ENCODE measurements around the gene MISP3.
A peak's percentile ranks its signal among the peaks of the same experiment; 100 is the strongest.

MISP3 gene

GRCh38 chr19:14059652-14060155, 12.9 kb upstream of the MISP3 start:
- H3K4me3 Mint-ChIP-seq: no peak overlapping the region
- peaks cover 12% of the 10 kb centered on the region for H3K4me1 Mint-ChIP-seq (ENCODE audit: low read depth)
- H3K36me3 Mint-ChIP-seq (ENCODE audit: low read depth): no peaks in the 10 kb centered on the region
- H3K9me3 Mint-ChIP-seq: no peaks in the 10 kb centered on the region
- H3K27me3 Mint-ChIP-seq: peaks cover 42% of the 10 kb centered on the region
- H3K27ac Mint-ChIP-seq: no peak overlapping the region

- Mint-ChIP-seq H3K4me1 (ENCODE audit: low read depth) (peaks cover 12% of the 10 kb centered on the region), H3K9me3 (no peaks in the 10 kb centered on the region), H3K4me3 (no peak overlapping the region), H3K27ac (no peak overlapping the region), H3K27me3 (peaks cover 39% of the 10 kb centered on the region), H3K36me3 (ENCODE audit: low read depth) (no peaks in the 10 kb centered on the region)
Measured at GRCh38 chr19:14061081-14061749, 11.4 kb upstream of the MISP3 start.

- H3K4me1 Mint-ChIP-seq (ENCODE audit: low read depth): peaks cover 12% of the 10 kb centered on the region
- no peaks in the 10 kb centered on the region for H3K36me3 Mint-ChIP-seq (ENCODE audit: low read depth)
- no peak within 1 kb of the TSS for H3K27ac Mint-ChIP-seq
- no peaks in the 10 kb centered on the region for H3K9me3 Mint-ChIP-seq
- no peak within 1 kb of the TSS for H3K4me3 Mint-ChIP-seq
- H3K27me3 Mint-ChIP-seq: peaks cover 36% of the 10 kb centered on the region
Measured at GRCh38 chr19:14061751-14062557, 10.6 kb upstream of the MISP3 start, which contains the start of gene PALM3. PALM3 (minus strand) TSS chr19:14062076; CDS start chr19:14061980, 96 bp downstream.

- peaks cover 35% of the 10 kb centered on the region for H3K27me3 Mint-ChIP-seq
- no peaks in the 10 kb centered on the region for H3K36me3 Mint-ChIP-seq (ENCODE audit: low read depth)
- no peak overlapping the region for H3K27ac Mint-ChIP-seq
- H3K9me3 Mint-ChIP-seq: no peaks in the 10 kb centered on the region
- H3K4me3 Mint-ChIP-seq: no peak overlapping the region
- peaks cover 12% of the 10 kb centered on the region for H3K4me1 Mint-ChIP-seq (ENCODE audit: low read depth)
Measured at GRCh38 chr19:14062558-14062855, 10.1 kb upstream of the MISP3 start.

GRCh38 chr19:14063105-14063504, 9.5 kb upstream of the MISP3 start:
- Mint-ChIP-seq H3K4me1 (ENCODE audit: low read depth) (peaks cover 12% of the 10 kb centered on the region), H3K27ac (no peak overlapping the region), H3K9me3 (no peaks in the 10 kb centered on the region), H3K4me3 (no peak overlapping the region), H3K27me3 (peaks cover 32% of the 10 kb centered on the region), H3K36me3 (ENCODE audit: low read depth) (no peaks in the 10 kb centered on the region)

GRCh38 chr19:14066134-14066533, 6.5 kb upstream of the MISP3 start:
- Mint-ChIP-seq H3K27me3 (peaks cover 7% of the 10 kb centered on the region), H3K4me1 (ENCODE audit: low read depth) (no peaks in the 10 kb centered on the region), H3K4me3 (no peak overlapping the region), H3K9me3 (no peaks in the 10 kb centered on the region), H3K36me3 (ENCODE audit: low read depth) (no peaks in the 10 kb centered on the region), H3K27ac (no peak overlapping the region)

GRCh38 chr19:14070268-14071050, 2.1 kb upstream of the MISP3 start:
- H3K4me1 Mint-ChIP-seq (ENCODE audit: low read depth): peaks cover 20% of the 10 kb centered on the region
- H3K9me3 Mint-ChIP-seq: no peaks in the 10 kb centered on the region
- no peak overlapping the region for H3K4me3 Mint-ChIP-seq
- peaks cover 4% of the 10 kb centered on the region for H3K27me3 Mint-ChIP-seq
- no peak overlapping the region for H3K27ac Mint-ChIP-seq
- no peaks in the 10 kb centered on the region for H3K36me3 Mint-ChIP-seq (ENCODE audit: low read depth)

- Mint-ChIP-seq H3K9me3 (no peaks in the 10 kb centered on the region), H3K27ac (no peak overlapping the region), H3K4me1 (ENCODE audit: low read depth) (peaks cover 20% of the 10 kb centered on the region), H3K4me3 (peak overlapping the region; percentile 93), H3K36me3 (ENCODE audit: low read depth) (no peaks in the 10 kb centered on the region), H3K27me3 (no peaks in the 10 kb centered on the region)
Measured at GRCh38 chr19:14073261-14073924, 807 bp downstream of the MISP3 start.

GRCh38 chr19:14073925-14074838, 1.6 kb downstream of the MISP3 start:
- Mint-ChIP-seq H3K4me1 (ENCODE audit: low read depth) (peaks cover 20% of the 10 kb centered on the region), H3K27me3 (no peaks in the 10 kb centered on the region), H3K4me3 (peak overlapping the region; percentile 93), H3K9me3 (no peaks in the 10 kb centered on the region), H3K27ac (peak overlapping the region; percentile 70), H3K36me3 (ENCODE audit: low read depth) (no peaks in the 10 kb centered on the region)

- Mint-ChIP-seq H3K9me3 (no peaks in the 10 kb centered on the region), H3K4me3 (no peak overlapping the region), H3K4me1 (ENCODE audit: low read depth) (peaks cover 28% of the 10 kb centered on the region), H3K36me3 (ENCODE audit: low read depth) (no peaks in the 10 kb centered on the region), H3K27ac (no peak overlapping the region), H3K27me3 (no peaks in the 10 kb centered on the region)
Measured at GRCh38 chr19:14078411-14078810, 5.8 kb downstream of the MISP3 start.

GRCh38 chr19:14080887-14081796, 8.6 kb downstream of the MISP3 start:
- no peaks in the 10 kb centered on the region for H3K9me3 Mint-ChIP-seq
- no peaks in the 10 kb centered on the region for H3K36me3 Mint-ChIP-seq (ENCODE audit: low read depth)
- H3K27me3 Mint-ChIP-seq: no peaks in the 10 kb centered on the region
- H3K4me1 Mint-ChIP-seq (ENCODE audit: low read depth): peaks cover 11% of the 10 kb centered on the region
- peak overlapping the region; percentile 89 for H3K4me3 Mint-ChIP-seq
- H3K27ac Mint-ChIP-seq: peak overlapping the region; percentile 87

- H3K27me3 Mint-ChIP-seq: no peaks in the 10 kb centered on the region
- H3K4me3 Mint-ChIP-seq: peak overlapping the region; percentile 89
- no peaks in the 10 kb centered on the region for H3K9me3 Mint-ChIP-seq
- H3K4me1 Mint-ChIP-seq (ENCODE audit: low read depth): peaks cover 11% of the 10 kb centered on the region
- H3K36me3 Mint-ChIP-seq (ENCODE audit: low read depth): no peaks in the 10 kb centered on the region
- peak overlapping the region; percentile 87 for H3K27ac Mint-ChIP-seq
Measured at GRCh38 chr19:14081797-14082674, 9.4 kb downstream of the MISP3 start.

Measured in stimulated activated naive CD8-positive, alpha-beta T cell treated with anti-CD3 and anti-CD28 coated beads, Interleukin-15, Interleukin-2, amounts not matched to agents 100 ng/mL and 50 ng/mL, for 24 hours (primary cell).